HepG2 (cell line): ENCODE measurements around the gene WDR81. TPM values are rescaled to one million over a fixed set of nuclear protein-coding genes. Genes with fewer than 3 reads are reported as not detected.

Source experiments
- ARNT2 ChIP-seq: sonication (generic); formaldehyde crosslinking; IDR thresholded peaks from 2 replicates; pipeline ENCODE4 v1.8.0; 2022; ENCODE audit warnings: mild to moderate bottlenecking, low read depth, missing genetic modification reagents, moderate library complexity
- GATAD2A ChIP-seq: IDR thresholded peaks from 2 replicates; pipeline ENCODE4 v1.6.1; 2016
- PAXIP1 ChIP-seq: sonication (generic); formaldehyde crosslinking; conservative IDR thresholded peaks from 2 replicates; pipeline ENCODE4 v1.4.0; 2020; ENCODE audit warnings: mild to moderate bottlenecking, missing genetic modification reagents, moderate library complexity
- SYNCRIP ChIP-seq: fragments of 200-400 bp; formaldehyde crosslinking; IDR thresholded peaks from 2 replicates; pipeline ENCODE4 v1.6.1; 2018; ENCODE audit warnings: mild to moderate bottlenecking, low read depth, low read length; ENCODE audit not compliant: insufficient read depth
- ZNF101 ChIP-seq: sonication (generic); formaldehyde crosslinking; IDR thresholded peaks from 2 replicates; pipeline ENCODE4 v1.4.0; 2020; ENCODE audit warnings: mild to moderate bottlenecking, low read depth, missing genetic modification reagents, borderline replicate concordance
- ZNF160 ChIP-seq: sonication (generic); formaldehyde crosslinking; IDR thresholded peaks from 2 replicates; pipeline ENCODE4 v1.8.0; 2022; ENCODE audit warnings: mild to moderate bottlenecking, inconsistent platforms, missing genetic modification reagents
- ZNF644 ChIP-seq: IDR thresholded peaks from 2 replicates; pipeline ENCODE4 v1.6.1; 2016; ENCODE audit warnings: low read depth
- ZNF678 ChIP-seq: sonication (generic); formaldehyde crosslinking; IDR thresholded peaks from 2 replicates; pipeline ENCODE4 v1.4.0; 2020; ENCODE audit warnings: mild to moderate bottlenecking, missing genetic modification reagents
- ZSCAN12 ChIP-seq: sonication (generic); formaldehyde crosslinking; IDR thresholded peaks from 2 replicates; pipeline ENCODE4 v1.9.0; 2021; ENCODE audit warnings: mild to moderate bottlenecking, missing genetic modification reagents
- polyA plus RNA-seq, 8 experiments: library from polyadenylated mRNA; depleted of rRNA in 3 of 8; stranded (reverse) in 7 of 8; unstranded in 1 of 8; fragments of >200 nt; fragmentation: Illumina TruSeq in 4 of 8; extraction: Trizol in 4 of 8; gene quantifications; 2 replicates each; pipeline versions ENCODE4 v1.2.1 to v1.2.3, GENCODE V29; 2011 to 2016; ENCODE audit warnings: low read depth in 4 of 8, missing spikeins in 1 of 8, mixed read lengths in 1 of 8; ENCODE audit not compliant: insufficient read depth in 1 of 8
- total RNA-seq, 5 experiments: library from RNA; depleted of rRNA; stranded (reverse); fragments of >200 nt; fragmentation: Illumina TruSeq; extraction: Trizol; gene quantifications; 2 replicates each; pipeline ENCODE4 v1.2.3, GENCODE V29; 2016; ENCODE audit warnings: low read depth in 1 of 5
- TF ChIP-seq, protein P1 (sequence below): sonication (generic); formaldehyde crosslinking; IDR thresholded peaks from 2 replicates; pipeline ENCODE4 v1.9.0; 2021; ENCODE audit warnings: mild to moderate bottlenecking, missing genetic modification reagents
- TF ChIP-seq, protein P2 (sequence below): sonication (generic); formaldehyde crosslinking; IDR thresholded peaks from 2 replicates; pipeline ENCODE4 v1.4.0; 2020; ENCODE audit warnings: missing genetic modification reagents
- TF ChIP-seq, protein P3 (sequence below): sonication (generic); formaldehyde crosslinking; conservative IDR thresholded peaks from 2 replicates; pipeline ENCODE4 v1.8.0; 2022; ENCODE audit warnings: missing genetic modification reagents
- TF ChIP-seq, protein P4 (sequence below): sonication (generic); formaldehyde crosslinking; IDR thresholded peaks from 2 replicates; pipeline ENCODE4 v1.5.0; 2020; ENCODE audit warnings: mild to moderate bottlenecking, missing genetic modification reagents

Gene WDR81
- total and polyA plus RNA-seq, 2 of the 13 experiments (the other 11 are each of a cell fraction or from before 2014, with no cell fraction given), result 9.1 to 16.7 TPM

DNA sequence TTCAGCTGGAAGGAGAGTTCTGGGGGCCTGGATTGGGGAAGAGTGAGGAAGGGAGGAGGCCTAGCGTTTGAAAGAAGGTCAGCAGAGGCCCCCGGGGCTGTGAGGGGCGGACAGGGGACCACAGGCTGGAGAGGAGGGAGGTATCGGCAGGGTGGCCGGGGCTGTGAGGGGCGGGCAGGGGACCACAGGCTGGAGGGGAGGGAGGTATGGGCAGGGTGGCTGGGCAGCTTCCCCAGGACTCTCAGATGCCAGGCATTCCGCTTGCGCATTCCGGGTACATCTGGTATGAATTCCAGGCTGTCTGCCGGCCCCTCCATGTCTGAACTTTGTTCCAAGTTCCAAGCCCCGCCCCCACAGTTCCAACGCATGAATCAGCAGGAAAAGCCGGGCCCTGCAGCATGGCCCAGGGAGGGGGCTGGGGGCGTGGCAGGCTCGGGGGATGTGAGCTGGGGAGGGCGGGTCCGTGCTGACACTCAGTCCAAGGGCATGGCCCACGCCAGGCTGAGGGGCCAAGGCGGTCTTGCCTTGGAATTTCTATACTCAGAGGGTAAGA lies 10.0 kb upstream of the WDR81 start (continued):
- TF ChIP-seq, protein P1, sequence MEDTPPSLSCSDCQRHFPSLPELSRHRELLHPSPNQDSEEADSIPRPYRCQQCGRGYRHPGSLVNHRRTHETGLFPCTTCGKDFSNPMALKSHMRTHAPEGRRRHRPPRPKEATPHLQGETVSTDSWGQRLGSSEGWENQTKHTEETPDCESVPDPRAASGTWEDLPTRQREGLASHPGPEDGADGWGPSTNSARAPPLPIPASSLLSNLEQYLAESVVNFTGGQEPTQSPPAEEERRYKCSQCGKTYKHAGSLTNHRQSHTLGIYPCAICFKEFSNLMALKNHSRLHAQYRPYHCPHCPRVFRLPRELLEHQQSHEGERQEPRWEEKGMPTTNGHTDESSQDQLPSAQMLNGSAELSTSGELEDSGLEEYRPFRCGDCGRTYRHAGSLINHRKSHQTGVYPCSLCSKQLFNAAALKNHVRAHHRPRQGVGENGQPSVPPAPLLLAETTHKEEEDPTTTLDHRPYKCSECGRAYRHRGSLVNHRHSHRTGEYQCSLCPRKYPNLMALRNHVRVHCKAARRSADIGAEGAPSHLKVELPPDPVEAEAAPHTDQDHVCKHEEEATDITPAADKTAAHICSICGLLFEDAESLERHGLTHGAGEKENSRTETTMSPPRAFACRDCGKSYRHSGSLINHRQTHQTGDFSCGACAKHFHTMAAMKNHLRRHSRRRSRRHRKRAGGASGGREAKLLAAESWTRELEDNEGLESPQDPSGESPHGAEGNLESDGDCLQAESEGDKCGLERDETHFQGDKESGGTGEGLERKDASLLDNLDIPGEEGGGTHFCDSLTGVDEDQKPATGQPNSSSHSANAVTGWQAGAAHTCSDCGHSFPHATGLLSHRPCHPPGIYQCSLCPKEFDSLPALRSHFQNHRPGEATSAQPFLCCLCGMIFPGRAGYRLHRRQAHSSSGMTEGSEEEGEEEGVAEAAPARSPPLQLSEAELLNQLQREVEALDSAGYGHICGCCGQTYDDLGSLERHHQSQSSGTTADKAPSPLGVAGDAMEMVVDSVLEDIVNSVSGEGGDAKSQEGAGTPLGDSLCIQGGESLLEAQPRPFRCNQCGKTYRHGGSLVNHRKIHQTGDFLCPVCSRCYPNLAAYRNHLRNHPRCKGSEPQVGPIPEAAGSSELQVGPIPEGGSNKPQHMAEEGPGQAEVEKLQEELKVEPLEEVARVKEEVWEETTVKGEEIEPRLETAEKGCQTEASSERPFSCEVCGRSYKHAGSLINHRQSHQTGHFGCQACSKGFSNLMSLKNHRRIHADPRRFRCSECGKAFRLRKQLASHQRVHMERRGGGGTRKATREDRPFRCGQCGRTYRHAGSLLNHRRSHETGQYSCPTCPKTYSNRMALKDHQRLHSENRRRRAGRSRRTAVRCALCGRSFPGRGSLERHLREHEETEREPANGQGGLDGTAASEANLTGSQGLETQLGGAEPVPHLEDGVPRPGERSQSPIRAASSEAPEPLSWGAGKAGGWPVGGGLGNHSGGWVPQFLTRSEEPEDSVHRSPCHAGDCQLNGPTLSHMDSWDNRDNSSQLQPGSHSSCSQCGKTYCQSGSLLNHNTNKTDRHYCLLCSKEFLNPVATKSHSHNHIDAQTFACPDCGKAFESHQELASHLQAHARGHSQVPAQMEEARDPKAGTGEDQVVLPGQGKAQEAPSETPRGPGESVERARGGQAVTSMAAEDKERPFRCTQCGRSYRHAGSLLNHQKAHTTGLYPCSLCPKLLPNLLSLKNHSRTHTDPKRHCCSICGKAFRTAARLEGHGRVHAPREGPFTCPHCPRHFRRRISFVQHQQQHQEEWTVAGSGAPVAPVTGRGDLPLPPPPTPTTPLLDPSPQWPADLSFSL (CRISPR knock-in tag), result no peak
- TF ChIP-seq ARNT2 (0 out of 2 replicates have a peak, but pooled peaks have one; percentile 65), PAXIP1 (CRISPR knock-in tag) (peak; percentile 85), GATAD2A (peak; percentile 28; the same call in 1 of the 2 replicates), ZSCAN12 (CRISPR knock-in tag) (no peak), ZNF644 (no peak), SYNCRIP (no peak), ZNF160 (CRISPR knock-in tag) (peak; percentile 12; the same call in 1 of the 2 replicates), ZNF678 (CRISPR knock-in tag) (no peak), ZNF101 (CRISPR knock-in tag) (no peak)
- TF ChIP-seq, protein P2, sequence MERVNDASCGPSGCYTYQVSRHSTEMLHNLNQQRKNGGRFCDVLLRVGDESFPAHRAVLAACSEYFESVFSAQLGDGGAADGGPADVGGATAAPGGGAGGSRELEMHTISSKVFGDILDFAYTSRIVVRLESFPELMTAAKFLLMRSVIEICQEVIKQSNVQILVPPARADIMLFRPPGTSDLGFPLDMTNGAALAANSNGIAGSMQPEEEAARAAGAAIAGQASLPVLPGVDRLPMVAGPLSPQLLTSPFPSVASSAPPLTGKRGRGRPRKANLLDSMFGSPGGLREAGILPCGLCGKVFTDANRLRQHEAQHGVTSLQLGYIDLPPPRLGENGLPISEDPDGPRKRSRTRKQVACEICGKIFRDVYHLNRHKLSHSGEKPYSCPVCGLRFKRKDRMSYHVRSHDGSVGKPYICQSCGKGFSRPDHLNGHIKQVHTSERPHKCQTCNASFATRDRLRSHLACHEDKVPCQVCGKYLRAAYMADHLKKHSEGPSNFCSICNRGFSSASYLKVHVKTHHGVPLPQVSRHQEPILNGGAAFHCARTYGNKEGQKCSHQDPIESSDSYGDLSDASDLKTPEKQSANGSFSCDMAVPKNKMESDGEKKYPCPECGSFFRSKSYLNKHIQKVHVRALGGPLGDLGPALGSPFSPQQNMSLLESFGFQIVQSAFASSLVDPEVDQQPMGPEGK, result peak; percentile 94
- TF ChIP-seq, protein P3, sequence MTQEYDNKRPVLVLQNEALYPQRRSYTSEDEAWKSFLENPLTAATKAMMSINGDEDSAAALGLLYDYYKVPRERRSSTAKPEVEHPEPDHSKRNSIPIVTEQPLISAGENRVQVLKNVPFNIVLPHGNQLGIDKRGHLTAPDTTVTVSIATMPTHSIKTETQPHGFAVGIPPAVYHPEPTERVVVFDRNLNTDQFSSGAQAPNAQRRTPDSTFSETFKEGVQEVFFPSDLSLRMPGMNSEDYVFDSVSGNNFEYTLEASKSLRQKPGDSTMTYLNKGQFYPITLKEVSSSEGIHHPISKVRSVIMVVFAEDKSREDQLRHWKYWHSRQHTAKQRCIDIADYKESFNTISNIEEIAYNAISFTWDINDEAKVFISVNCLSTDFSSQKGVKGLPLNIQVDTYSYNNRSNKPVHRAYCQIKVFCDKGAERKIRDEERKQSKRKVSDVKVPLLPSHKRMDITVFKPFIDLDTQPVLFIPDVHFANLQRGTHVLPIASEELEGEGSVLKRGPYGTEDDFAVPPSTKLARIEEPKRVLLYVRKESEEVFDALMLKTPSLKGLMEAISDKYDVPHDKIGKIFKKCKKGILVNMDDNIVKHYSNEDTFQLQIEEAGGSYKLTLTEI, result no peak
- TF ChIP-seq, protein P4, sequence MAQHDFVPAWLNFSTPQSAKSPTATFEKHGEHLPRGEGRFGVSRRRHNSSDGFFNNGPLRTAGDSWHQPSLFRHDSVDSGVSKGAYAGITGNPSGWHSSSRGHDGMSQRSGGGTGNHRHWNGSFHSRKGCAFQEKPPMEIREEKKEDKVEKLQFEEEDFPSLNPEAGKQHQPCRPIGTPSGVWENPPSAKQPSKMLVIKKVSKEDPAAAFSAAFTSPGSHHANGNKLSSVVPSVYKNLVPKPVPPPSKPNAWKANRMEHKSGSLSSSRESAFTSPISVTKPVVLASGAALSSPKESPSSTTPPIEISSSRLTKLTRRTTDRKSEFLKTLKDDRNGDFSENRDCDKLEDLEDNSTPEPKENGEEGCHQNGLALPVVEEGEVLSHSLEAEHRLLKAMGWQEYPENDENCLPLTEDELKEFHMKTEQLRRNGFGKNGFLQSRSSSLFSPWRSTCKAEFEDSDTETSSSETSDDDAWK (CRISPR knock-in tag), result no peak
